HG03439 (cell line): Measurements from ENCODE around the gene IGSF10.

Experiments used
- ATAC-seq: cut with Tn5 transposase; IDR thresholded peaks from one replicate; pipeline ENCODE4 v1.9.1; 2021; ENCODE audit warnings: mild to moderate bottlenecking, moderate library complexity; ENCODE audit not compliant: unreplicated experiment

IGSF10 gene

DNA sequence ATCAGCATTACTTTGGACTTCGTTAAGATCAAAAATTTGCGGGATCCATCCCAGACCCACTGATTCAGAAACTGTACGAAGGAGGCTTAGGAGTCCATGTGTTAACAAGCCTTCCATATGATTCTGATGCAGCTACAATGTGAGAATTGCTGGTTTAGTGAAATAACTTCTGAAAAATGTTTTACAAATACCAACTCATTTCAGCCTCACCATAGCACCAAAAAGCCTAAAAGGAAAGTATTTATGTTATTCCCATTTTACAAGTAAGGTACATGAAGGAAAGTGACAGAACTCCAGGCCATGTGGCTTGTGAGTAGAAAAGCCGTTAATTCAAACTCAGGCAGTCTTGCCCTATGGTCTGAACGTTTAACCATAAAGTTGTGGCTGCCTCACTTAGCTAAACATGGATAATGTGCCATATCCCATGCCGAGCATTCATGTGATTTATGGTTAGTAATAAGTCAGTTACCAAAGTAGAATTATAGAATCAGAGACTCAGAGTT lies 1.5 kb upstream of the IGSF10 start:
- ATAC-seq: no peak

GRCh38 chr3:151460228-151460627 lies 633 bp downstream of the IGSF10 start:
- ATAC-seq: no peak

GRCh38 chr3:151459358-151459757 lies 1.5 kb downstream of the IGSF10 start:
- no peak for ATAC-seq

DNA sequence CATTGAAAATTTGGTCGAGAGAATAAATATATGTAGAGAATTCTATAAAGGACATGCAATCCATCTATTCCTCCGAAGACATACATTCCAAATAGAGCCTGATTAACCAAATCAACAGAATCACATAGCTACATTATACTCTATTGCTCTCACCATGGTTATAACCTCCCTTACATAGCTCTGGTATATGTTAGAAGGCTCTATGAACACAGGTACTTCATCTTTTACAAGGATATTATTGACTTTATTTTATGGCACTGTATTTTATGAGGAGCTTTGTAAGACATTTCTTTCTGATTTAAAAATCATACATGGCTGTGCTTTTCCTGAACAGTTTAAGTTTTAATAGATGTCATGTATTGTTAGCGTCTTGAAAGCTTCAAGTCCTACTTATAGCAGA lies 4.8 kb downstream of the IGSF10 start:
- ATAC-seq: no peak

- no peak for ATAC-seq
Observed at GRCh38 chr3:151452841-151453240, 8.0 kb downstream of the IGSF10 start.

DNA sequence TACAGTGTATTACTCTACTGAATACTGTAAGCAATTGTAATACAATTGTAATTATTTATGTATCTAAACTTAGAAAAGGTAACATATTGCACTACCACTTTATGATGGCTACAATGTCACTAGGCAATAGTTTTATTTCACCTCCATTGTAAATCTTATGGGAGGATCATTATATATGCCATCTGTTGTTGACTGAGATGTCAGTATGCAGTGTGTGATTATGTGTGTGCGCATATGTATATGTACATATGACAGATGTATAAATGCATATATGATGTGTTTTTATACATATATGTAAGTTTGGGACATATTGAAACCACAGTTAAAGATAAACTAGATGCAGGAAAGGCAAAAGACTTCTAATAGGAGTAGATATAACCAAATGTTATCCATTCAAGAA lies 8.5 kb downstream of the IGSF10 start:
- ATAC-seq: no peak

DNA sequence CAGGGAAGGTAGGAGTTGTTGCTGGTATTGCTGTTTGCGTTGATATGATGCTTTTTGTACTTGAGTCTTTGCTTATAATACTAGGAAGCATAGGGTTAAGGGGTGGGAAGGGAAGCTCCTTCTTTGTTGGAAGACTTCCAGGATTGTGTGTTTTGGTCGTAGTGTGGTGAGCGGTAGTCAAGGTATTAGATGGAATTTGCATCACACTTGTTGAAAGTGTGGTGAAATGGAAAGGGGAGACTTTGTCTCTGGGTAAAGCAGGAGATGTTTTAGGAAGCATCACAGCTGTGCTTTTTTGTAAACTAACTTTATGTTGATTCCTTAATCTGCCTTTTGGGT lies 14.9 kb downstream of the IGSF10 start:
- no peak for ATAC-seq

GRCh38 chr3:151445273-151446001 lies 15.4 kb downstream of the IGSF10 start:
- no peak for ATAC-seq

- ATAC-seq: no peak
Observed at GRCh38 chr3:151443583-151443982, 17.3 kb downstream of the IGSF10 start.

DNA sequence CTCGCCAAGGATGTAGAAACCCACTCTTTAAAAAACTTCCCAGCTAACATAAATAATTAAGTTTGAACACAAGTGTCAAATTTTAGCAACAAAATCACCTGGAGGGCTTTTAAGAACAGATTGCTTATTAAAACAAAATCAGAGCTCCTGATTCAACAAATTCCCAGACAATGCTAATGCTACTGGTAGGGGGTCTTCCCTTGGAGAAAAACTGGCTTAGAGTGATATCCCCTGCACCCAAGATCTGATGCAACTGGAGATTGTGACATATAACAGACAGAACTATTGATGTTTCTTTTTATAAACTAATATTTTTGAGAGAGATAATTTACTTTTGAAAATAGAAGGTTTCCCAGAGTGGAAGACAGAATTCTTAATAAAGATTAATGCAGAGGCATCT lies 19.9 kb downstream of the IGSF10 start:
- ATAC-seq: no peak

GRCh38 chr3:151439652-151440125 lies 21.2 kb downstream of the IGSF10 start:
- peak; percentile 63 for ATAC-seq

- ATAC-seq: no peak
Observed at GRCh38 chr3:151437906-151438305, 23.0 kb downstream of the IGSF10 start.

- ATAC-seq: no peak
Observed at GRCh38 chr3:151436675-151437446, 24.0 kb downstream of the IGSF10 start.

DNA sequence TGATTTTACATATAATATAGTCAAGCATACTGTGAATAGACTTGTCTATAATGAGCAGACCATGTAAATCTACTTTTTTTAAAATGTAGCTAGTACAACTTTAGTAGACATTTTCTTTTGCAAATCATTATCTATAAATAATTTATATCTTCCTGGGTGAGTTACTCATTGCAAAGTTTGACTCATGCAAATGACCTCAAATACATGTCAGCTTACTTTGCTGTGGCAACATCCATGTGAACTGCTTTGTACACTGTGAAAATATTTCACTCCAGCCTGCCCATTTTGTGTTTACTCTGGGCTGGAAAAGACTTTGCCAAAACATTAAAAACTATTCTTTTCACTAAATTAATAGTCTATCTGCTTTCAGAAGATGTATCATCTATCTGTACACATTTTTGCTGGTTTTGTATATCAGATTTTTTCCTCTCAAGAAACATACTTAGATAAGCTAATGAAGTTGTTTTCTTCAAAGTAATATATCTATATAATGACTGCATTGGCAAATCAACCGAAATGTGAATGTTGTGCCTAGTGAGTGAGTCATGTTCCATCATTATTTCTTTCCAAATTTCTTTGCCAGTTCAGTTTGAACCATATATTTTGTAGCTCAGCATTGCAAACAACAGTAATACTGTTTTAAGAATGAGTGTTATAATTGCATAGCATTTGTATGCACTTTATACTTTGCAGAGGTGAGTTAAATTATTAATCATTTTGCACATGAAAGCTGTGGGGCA lies 26.5 kb downstream of the IGSF10 start:
- ATAC-seq: no peak

- ATAC-seq: no peak
Observed at GRCh38 chr3:151432616-151433372, 28.1 kb downstream of the IGSF10 start.

DNA sequence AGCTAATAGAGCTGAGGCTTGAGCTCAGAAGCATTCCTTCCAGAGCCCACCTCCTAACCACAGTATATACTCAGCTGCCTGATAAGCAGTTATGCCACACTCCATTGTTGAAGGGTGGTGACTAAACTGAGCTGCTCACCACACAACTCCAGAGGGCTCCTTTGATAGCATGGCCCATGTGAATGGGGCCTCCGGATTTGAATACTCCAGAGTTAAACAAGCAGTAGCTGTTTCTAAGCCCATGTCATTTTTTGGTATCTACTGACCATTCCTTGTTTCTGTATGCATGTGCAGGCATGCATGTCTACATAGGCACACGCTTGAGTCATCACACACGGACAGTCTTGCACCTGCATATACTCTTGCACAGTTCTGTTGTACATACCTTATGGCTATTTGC lies 28.9 kb downstream of the IGSF10 start:
- no peak for ATAC-seq

GRCh38 chr3:151430821-151431484 lies 29.9 kb downstream of the IGSF10 start:
- ATAC-seq: no peak

DNA sequence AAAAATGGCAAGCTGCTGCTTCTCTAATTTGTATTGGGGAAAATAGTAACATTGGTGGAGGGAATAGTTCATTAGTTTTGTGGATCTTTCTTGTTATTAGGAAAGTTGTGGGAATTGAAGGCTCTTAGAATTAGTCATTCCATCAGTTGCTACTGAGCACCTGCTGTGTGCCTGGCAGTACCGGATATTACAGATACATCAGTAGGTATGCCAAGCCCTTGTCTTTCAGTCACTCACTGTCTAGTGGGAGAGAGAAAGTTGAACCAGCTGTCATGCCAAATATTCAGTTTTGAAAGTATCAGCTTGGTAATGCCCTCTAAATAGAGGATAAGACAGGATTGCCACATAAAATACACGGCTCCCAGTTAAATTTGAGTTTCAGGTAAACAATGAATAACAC lies 32.5 kb downstream of the IGSF10 start:
- ATAC-seq: no peak

DNA sequence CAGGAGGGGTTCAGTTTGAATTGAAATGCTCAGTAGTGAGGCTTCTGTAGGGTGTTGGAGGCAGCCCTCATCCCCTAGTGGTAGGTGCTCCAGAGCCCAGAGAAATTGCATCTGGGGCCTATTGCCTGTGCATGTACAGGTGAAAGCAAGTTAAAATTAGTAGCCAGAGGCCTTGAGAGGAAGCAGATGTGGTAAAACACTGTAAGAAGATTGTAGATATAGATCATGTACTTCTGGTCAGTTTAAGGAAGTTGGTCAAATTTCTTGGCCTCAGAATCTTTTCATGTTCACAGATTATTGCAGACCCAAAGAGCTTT lies 34.6 kb downstream of the IGSF10 start:
- no peak for ATAC-seq

GRCh38 chr3:151425627-151426340 lies 35.1 kb downstream of the IGSF10 start:
- ATAC-seq: no peak
